Retinal pigment epithelial cell (primary cell): Measurements from ENCODE around the gene SOX11.

ENCODE experiments used
- DNase-seq: peaks from one replicate; pipeline ENCODE4 v3.0.0-alpha.2; 2010; ENCODE audit warnings: low read depth
- H3K4me3 ChIP-seq: 2 replicates; pipeline ENCODE4 v1.5.1; 2011; ENCODE audit warnings: mild to moderate bottlenecking, low read length, control low read depth, moderate library complexity
- CTCF ChIP-seq: conservative IDR thresholded peaks from 2 replicates; pipeline ENCODE4 v1.5.1; 2011; ENCODE audit warnings: low read depth, low read length, control low read depth, inconsistent platforms

SOX11 gene

GRCh38 chr2:5734859-5735520 is 42.8 kb downstream of the SOX11 start:
- TF ChIP-seq CTCF = no peak
- H3K4me3 ChIP-seq = no peak overlapping the region
- no peak for DNase-seq

GRCh38 chr2:5735521-5735861 is 43.3 kb downstream of the SOX11 start:
- TF ChIP-seq CTCF = no peak
- DNase-seq = no peak
- H3K4me3 ChIP-seq = no peak overlapping the region

- no peak for TF ChIP-seq CTCF
- no peak overlapping the region for H3K4me3 ChIP-seq
- DNase-seq = no peak
Measured at GRCh38 chr2:5736050-5736449, 43.9 kb downstream of the SOX11 start.

GRCh38 chr2:5736886-5737285 is 44.7 kb downstream of the SOX11 start:
- no peak overlapping the region for H3K4me3 ChIP-seq
- no peak for DNase-seq
- no peak for TF ChIP-seq CTCF

DNA sequence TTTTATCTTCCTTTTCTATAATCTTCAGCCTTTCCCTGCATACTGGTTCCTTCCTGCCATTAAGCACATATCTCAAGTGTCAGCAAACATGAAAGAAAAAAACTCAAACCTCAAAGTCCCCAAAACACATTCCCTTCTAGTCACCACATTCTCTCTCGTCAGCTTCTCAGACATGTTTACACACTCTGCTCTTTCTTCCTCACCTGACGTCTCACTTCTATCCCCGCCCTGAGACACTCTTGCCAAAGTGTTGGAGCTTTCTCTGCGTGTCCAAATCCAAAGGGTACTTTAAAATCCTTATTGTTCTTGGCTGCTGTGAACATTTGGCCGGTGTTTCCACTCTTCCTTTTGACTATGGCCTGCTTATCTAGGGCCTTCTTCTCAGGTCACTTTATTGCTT is 47.9 kb downstream of the SOX11 start:
- no peak for DNase-seq
- no peak overlapping the region for H3K4me3 ChIP-seq
- no peak for TF ChIP-seq CTCF

DNA sequence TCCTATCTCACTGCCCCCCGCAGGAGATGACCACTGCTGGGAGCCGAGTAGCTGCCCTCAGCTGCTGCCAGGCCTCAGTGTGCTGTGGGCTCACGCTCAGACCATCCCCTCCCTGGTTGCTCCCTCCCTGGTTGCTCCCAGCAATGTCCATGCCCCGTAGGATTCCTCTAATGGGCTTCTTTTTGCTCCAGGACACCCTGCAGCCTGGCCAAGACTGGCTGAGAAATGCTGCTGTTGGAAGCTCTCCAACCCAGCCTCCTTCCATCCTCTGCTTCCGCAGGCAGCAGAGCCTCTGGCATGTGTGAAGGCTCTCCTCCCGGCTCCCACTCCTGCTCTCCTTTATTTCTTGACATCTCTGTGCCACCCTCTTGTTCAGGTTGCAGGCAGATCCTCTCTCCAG is 48.6 kb downstream of the SOX11 start:
- TF ChIP-seq CTCF = no peak
- no peak overlapping the region for H3K4me3 ChIP-seq
- DNase-seq = no peak

- no peak overlapping the region for H3K4me3 ChIP-seq
- TF ChIP-seq CTCF = no peak
- DNase-seq = no peak
Measured at GRCh38 chr2:5741242-5741641, 49.1 kb downstream of the SOX11 start.
